ENCODE results near the gene HMOX1.

Gene HMOX1

GRCh38 chr22:35375031-35375430, 5.9 kb upstream of the HMOX1 start:
- Histone ChIP-seq H3K4me3 (ENCODE audit: low read depth, low read length) (no peak overlapping the region), H3K36me3 (no peaks in the 10 kb centered on the region), H3K27me3 (ENCODE audit: insufficient read depth, low read depth, severe bottlenecking) (no peaks in the 10 kb centered on the region), H3K9me3 (ENCODE audit: severe bottlenecking) (no peaks in the 10 kb centered on the region), H3K27ac (no peak overlapping the region)
- DNase-seq = no peak
- TF ChIP-seq CTCF (IDR thresholded peaks at IDR 0.05; ENCODE audit: low read depth, low read length) = no peak

GRCh38 chr22:35375526-35375925, 5.4 kb upstream of the HMOX1 start:
- Histone ChIP-seq H3K9me3 (ENCODE audit: severe bottlenecking) (no peaks in the 10 kb centered on the region), H3K27ac (no peak overlapping the region), H3K36me3 (no peaks in the 10 kb centered on the region), H3K27me3 (ENCODE audit: insufficient read depth, low read depth, severe bottlenecking) (no peaks in the 10 kb centered on the region), H3K4me3 (ENCODE audit: low read depth, low read length) (no peak overlapping the region)
- no peak for TF ChIP-seq CTCF (IDR thresholded peaks at IDR 0.05; ENCODE audit: low read depth, low read length)
- DNase-seq = no peak

- H3K4me3 ChIP-seq (ENCODE audit: low read depth, low read length) = no peak overlapping the region
- H3K9me3 ChIP-seq (ENCODE audit: severe bottlenecking) = no peaks in the 10 kb centered on the region
- peak; percentile 71 for DNase-seq
- no peaks in the 10 kb centered on the region for H3K36me3 ChIP-seq
- no peak for TF ChIP-seq CTCF (IDR thresholded peaks at IDR 0.05; ENCODE audit: low read depth, low read length)
- peak overlapping the region; percentile 23; the same call in 1 of the 2 replicates for H3K27ac ChIP-seq
- H3K27me3 ChIP-seq (ENCODE audit: insufficient read depth, low read depth, severe bottlenecking) = peaks cover 4% of the 10 kb centered on the region
Measured at GRCh38 chr22:35376728-35377472, 4.0 kb upstream of the HMOX1 start.

GRCh38 chr22:35377735-35378134, 3.2 kb upstream of the HMOX1 start:
- no peak overlapping the region for H3K27ac ChIP-seq
- H3K4me3 ChIP-seq (ENCODE audit: low read depth, low read length) = no peak overlapping the region
- no peak for DNase-seq
- H3K9me3 ChIP-seq (ENCODE audit: severe bottlenecking) = no peaks in the 10 kb centered on the region
- H3K36me3 ChIP-seq = no peaks in the 10 kb centered on the region
- no peak for TF ChIP-seq CTCF (IDR thresholded peaks at IDR 0.05; ENCODE audit: low read depth, low read length)
- H3K27me3 ChIP-seq (ENCODE audit: insufficient read depth, low read depth, severe bottlenecking) = peaks cover 4% of the 10 kb centered on the region

GRCh38 chr22:35378621-35379020, 2.3 kb upstream of the HMOX1 start:
- peaks cover 4% of the 10 kb centered on the region for H3K27me3 ChIP-seq (ENCODE audit: insufficient read depth, low read depth, severe bottlenecking)
- no peak for TF ChIP-seq CTCF (IDR thresholded peaks at IDR 0.05; ENCODE audit: low read depth, low read length)
- no peak for DNase-seq
- H3K4me3 ChIP-seq (ENCODE audit: low read depth, low read length) = no peak overlapping the region
- no peaks in the 10 kb centered on the region for H3K9me3 ChIP-seq (ENCODE audit: severe bottlenecking)
- H3K36me3 ChIP-seq = no peaks in the 10 kb centered on the region
- no peak overlapping the region for H3K27ac ChIP-seq
